Erythroblast (primary cell): ENCODE data around the gene TPRKB.
"Not testable (repeated sequence)": the region's sequence is repeated elsewhere in the genome, so short reads cannot be mapped to it uniquely, and the experiment has no call there.

Experiments
- GATA1 ChIP-seq: IDR thresholded peaks from 2 replicates; pipeline ENCODE4 v1.6.1; 2011; ENCODE audit warnings: low read depth, mild to moderate bottlenecking, control low read depth, low read length, moderate library complexity
- POLR2A ChIP-seq: IDR thresholded peaks from 2 replicates; pipeline ENCODE4 v1.6.1; 2011; ENCODE audit warnings: mild to moderate bottlenecking, low read length

- not testable (repeated sequence) for TF ChIP-seq POLR2A, GATA1
These were observed 19.4 kb downstream of the TPRKB start for GRCh38 chr2:73717695-73718094.
